H9 (cell line): ENCODE results near the gene VRK3. TPM values are rescaled to one million over a fixed set of nuclear protein-coding genes. Genes with fewer than 3 reads are reported as not detected.
"Not testable (repeated sequence)": the region's sequence is repeated elsewhere in the genome, so short reads cannot be mapped to it uniquely, and the experiment has no call there.

Experiments used
- DNase-seq: peaks from one replicate; pipeline ENCODE4 v3.0.0-alpha.2; 2017
- H2AFZ ChIP-seq: one replicate; pipeline ENCODE4 v1.6.1; 2013; ENCODE audit warnings: mild to moderate bottlenecking, low read length, control low read depth, moderate library complexity
- H2AK5ac ChIP-seq: 2 replicates; pipeline ENCODE4 v1.6.1; 2013; ENCODE audit warnings: low read length, control low read depth, mixed read lengths; ENCODE audit not compliant: insufficient read length
- H2BK120ac ChIP-seq: one replicate; pipeline ENCODE4 v1.6.1; 2013; ENCODE audit warnings: low read depth, mild to moderate bottlenecking, low read length, control low read depth, inconsistent platforms; ENCODE audit not compliant: poor library complexity, severe bottlenecking
- H2BK12ac ChIP-seq: 2 replicates; pipeline ENCODE4 v1.6.1; 2013; ENCODE audit warnings: low read length, control low read depth, mixed read lengths, low read depth; ENCODE audit not compliant: insufficient read length
- H2BK15ac ChIP-seq: 2 replicates; pipeline ENCODE4 v1.6.1; 2013; ENCODE audit warnings: low read depth, low read length, control low read depth
- H2BK20ac ChIP-seq: one replicate; pipeline ENCODE4 v1.6.1; 2013; ENCODE audit warnings: low read depth, mild to moderate bottlenecking, low read length, control low read depth, inconsistent platforms; ENCODE audit not compliant: poor library complexity, severe bottlenecking
- H2BK5ac ChIP-seq: 2 replicates; pipeline ENCODE4 v1.6.1; 2013; ENCODE audit warnings: low read length, control low read depth, mixed read lengths; ENCODE audit not compliant: insufficient read length
- H3K14ac ChIP-seq: 2 replicates; pipeline ENCODE4 v1.6.1; 2013; ENCODE audit warnings: low read length, control low read depth; ENCODE audit not compliant: insufficient read depth
- H3K18ac ChIP-seq: 2 replicates; pipeline ENCODE4 v1.6.1; 2013; ENCODE audit warnings: low read depth, mild to moderate bottlenecking, mixed read lengths, low read length, control low read depth; ENCODE audit not compliant: insufficient read length
- H3K23ac ChIP-seq: 2 replicates; pipeline ENCODE4 v1.6.1; 2013; ENCODE audit warnings: low read length, control low read depth, mixed read lengths, low read depth; ENCODE audit not compliant: insufficient read length
- H3K23me2 ChIP-seq: 2 replicates; pipeline ENCODE4 v1.6.1; 2013; ENCODE audit warnings: low read depth, mild to moderate bottlenecking, mixed read lengths, low read length, control low read depth; ENCODE audit not compliant: insufficient read length, poor library complexity, severe bottlenecking
- H3K27ac ChIP-seq: 2 replicates; pipeline ENCODE4 v1.5.1; 2013; ENCODE audit warnings: low read length, control low read depth, mixed read lengths, low read depth; ENCODE audit not compliant: insufficient read length
- H3K27me3 ChIP-seq: 2 replicates; pipeline ENCODE4 v1.6.1; 2013; ENCODE audit warnings: low read length, control low read depth, inconsistent platforms; ENCODE audit not compliant: insufficient read depth
- H3K4ac ChIP-seq: 2 replicates; pipeline ENCODE4 v1.6.1; 2013; ENCODE audit warnings: low read depth, mild to moderate bottlenecking, control low read depth, inconsistent platforms, low read length, moderate library complexity
- H3K4me1 ChIP-seq: 2 replicates; pipeline ENCODE4 v1.6.1; 2013; ENCODE audit warnings: low read length, control low read depth, inconsistent platforms; ENCODE audit not compliant: insufficient read depth
- H3K4me2 ChIP-seq: 2 replicates; pipeline ENCODE4 v1.6.1; 2013; ENCODE audit warnings: low read length, control low read depth, mixed read lengths; ENCODE audit not compliant: insufficient read length, insufficient read depth
- H3K56ac ChIP-seq: 2 replicates; pipeline ENCODE4 v1.6.1; 2013; ENCODE audit warnings: low read depth, mild to moderate bottlenecking, mixed read lengths, low read length, control low read depth; ENCODE audit not compliant: insufficient read length
- H3K79me1 ChIP-seq: 2 replicates; pipeline ENCODE4 v1.6.1; 2013; ENCODE audit warnings: low read depth, mild to moderate bottlenecking, moderate library complexity, low read length, control low read depth, inconsistent platforms; ENCODE audit not compliant: insufficient read depth, poor library complexity, severe bottlenecking
- H3K79me2 ChIP-seq: 2 replicates; pipeline ENCODE4 v1.6.1; 2013; ENCODE audit warnings: low read length, control low read depth, inconsistent platforms; ENCODE audit not compliant: insufficient read depth
- H3K9ac ChIP-seq: 2 replicates; pipeline ENCODE4 v1.6.1; 2013; ENCODE audit warnings: low read length, control low read depth, mixed read lengths; ENCODE audit not compliant: insufficient read length; ENCODE audit errors: extremely low read depth
- H3K9me3 ChIP-seq: one replicate; pipeline ENCODE4 v1.6.1; 2013; ENCODE audit warnings: low read depth, low read length, inconsistent platforms; ENCODE audit not compliant: control insufficient read depth
- H3T11ph ChIP-seq: one replicate; pipeline ENCODE4 v1.6.1; 2013; ENCODE audit warnings: mild to moderate bottlenecking, low read length, control low read depth, inconsistent platforms
- H4K20me1 ChIP-seq: one replicate; pipeline ENCODE4 v1.6.1; 2013; ENCODE audit not compliant: control insufficient read depth, insufficient read length, insufficient read depth
- H4K5ac ChIP-seq: 2 replicates; pipeline ENCODE4 v1.6.1; 2013; ENCODE audit warnings: low read depth, mild to moderate bottlenecking, mixed read lengths, low read length, control low read depth; ENCODE audit not compliant: insufficient read length
- H4K8ac ChIP-seq: replicated peaks from 2 replicates; pipeline ENCODE4 v1.6.1; 2013; ENCODE audit warnings: low read length, control low read depth, mixed read lengths, low read depth; ENCODE audit not compliant: insufficient read length
- H4K91ac ChIP-seq: 2 replicates; pipeline ENCODE4 v1.6.1; 2013; ENCODE audit warnings: low read depth, mild to moderate bottlenecking, moderate library complexity, mixed read lengths, low read length, control low read depth; ENCODE audit not compliant: insufficient read length
- H3K27ac Mint-ChIP-seq, 3 experiments: 2 replicates in 2 of 3; 3 replicates in 1 of 3; pipeline ENCODE4 v1.8.0; 2020 to 2021; ENCODE audit warnings: mixed read lengths in 3 of 3, mild to moderate bottlenecking in 1 of 3, moderate library complexity in 1 of 3
- H3K27me3 Mint-ChIP-seq: 2 replicates; pipeline ENCODE4 v1.8.0; 2021; ENCODE audit warnings: low read depth, mild to moderate bottlenecking, moderate library complexity, mixed read lengths
- H3K36me3 Mint-ChIP-seq, 3 experiments: 2 replicates in 2 of 3; 3 replicates in 1 of 3; pipeline ENCODE4 v1.8.0; 2020 to 2021; ENCODE audit warnings: low read depth in 3 of 3, mixed read lengths in 3 of 3; ENCODE audit not compliant: insufficient read depth in 1 of 3
- H3K4me1 Mint-ChIP-seq, 2 experiments: 2 replicates each; pipeline ENCODE4 v1.8.0; 2020; ENCODE audit warnings: mixed read lengths in 2 of 2
- H3K4me3 Mint-ChIP-seq, 2 experiments: 2 replicates in 1 of 2; 3 replicates in 1 of 2; pipeline ENCODE4 v1.8.0; 2020 to 2021; ENCODE audit warnings: mild to moderate bottlenecking in 2 of 2, mixed read lengths in 2 of 2, moderate library complexity in 1 of 2
- H3K9me3 Mint-ChIP-seq, 2 experiments: 2 replicates in 1 of 2; 3 replicates in 1 of 2; pipeline ENCODE4 v1.8.0; 2020; ENCODE audit warnings: mild to moderate bottlenecking in 2 of 2, mixed read lengths in 2 of 2, moderate library complexity in 1 of 2
- WGBS: extraction: QIAGEN DNeasy Blood & Tissue Kit; methylation state at CpG from one replicate; pipeline ENCODE4 v1.1.7; 2013; ENCODE audit warnings: missing lambda C conversion rate, low lambda C conversion rate, mixed read lengths; ENCODE audit not compliant: insufficient read length; ENCODE audit errors: extremely low coverage; 5-methylcytosine and 5-hydroxymethylcytosine counted together
- total RNA-seq: library from RNA; stranded (reverse); gene quantifications from 2 replicates; pipeline ENCODE4 v1.2.1, GENCODE V29; 2021
- TF ChIP-seq, protein P1 (sequence below): fragments of 200-600 bp; sonication (generic); conservative IDR thresholded peaks from 3 replicates; pipeline ENCODE4 v1.8.0; 2021; ENCODE audit warnings: antibody characterized with exemption, mild to moderate bottlenecking

VRK3 gene
- total RNA-seq, 1 experiment from 2014 or later: 33.5 TPM

DNA sequence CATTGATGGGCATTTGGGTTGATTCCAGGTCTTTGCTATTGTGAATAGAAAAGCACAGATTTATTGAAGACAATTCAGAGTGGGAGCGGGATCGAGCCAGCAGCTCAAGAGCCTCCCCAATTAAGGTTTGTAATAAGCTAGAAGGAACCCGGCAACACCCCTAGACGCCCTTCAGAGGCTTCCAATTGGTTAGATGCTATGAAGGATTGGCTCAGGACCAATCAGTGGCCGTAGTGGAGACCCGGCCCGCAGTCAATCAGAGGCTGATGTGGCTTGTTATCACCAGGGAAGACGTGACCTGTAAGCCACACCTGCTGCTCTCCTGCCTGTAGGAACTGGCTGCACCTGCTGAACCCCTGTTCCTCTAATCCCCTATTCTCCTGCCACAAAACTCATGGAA lies 78.8 kb downstream of the VRK3 start:
- Histone ChIP-seq H4K8ac (no peak overlapping the region), H3K79me2 (no peaks in the 10 kb centered on the region), H3K4ac (no peak overlapping the region), H3K79me1 (no peaks in the 10 kb centered on the region), H3K27me3 (no peaks in the 10 kb centered on the region), H3K23me2 (no peaks in the 10 kb centered on the region), H4K5ac (no peak overlapping the region), H2BK15ac (no peak overlapping the region), H3K4me2 (no peak overlapping the region), H4K20me1 (no peaks in the 10 kb centered on the region), H3K27ac (no peak overlapping the region), H2AFZ (no peak overlapping the region), H2BK120ac (no peak overlapping the region), H2BK20ac (no peak overlapping the region), H3K9ac (no peak overlapping the region), H3K18ac (no peak overlapping the region), H2BK5ac (no peak overlapping the region), H2BK12ac (no peak overlapping the region), H4K91ac (no peak overlapping the region), H3K4me1 (no peaks in the 10 kb centered on the region), H3K56ac (no peak overlapping the region), H3K14ac (no peak overlapping the region), H3T11ph (no peak overlapping the region), H3K23ac (no peak overlapping the region), H2AK5ac (no peak overlapping the region), H3K9me3 (no peaks in the 10 kb centered on the region)
- WGBS: no CpG with 5 or more reads among the region's 8 CpGs
- H3K9me3 Mint-ChIP-seq: no peaks in the 10 kb centered on the region; a peak in 2 of 5 replicates
- no peaks in the 10 kb centered on the region for H3K4me1 Mint-ChIP-seq
- TF ChIP-seq, protein P1, sequence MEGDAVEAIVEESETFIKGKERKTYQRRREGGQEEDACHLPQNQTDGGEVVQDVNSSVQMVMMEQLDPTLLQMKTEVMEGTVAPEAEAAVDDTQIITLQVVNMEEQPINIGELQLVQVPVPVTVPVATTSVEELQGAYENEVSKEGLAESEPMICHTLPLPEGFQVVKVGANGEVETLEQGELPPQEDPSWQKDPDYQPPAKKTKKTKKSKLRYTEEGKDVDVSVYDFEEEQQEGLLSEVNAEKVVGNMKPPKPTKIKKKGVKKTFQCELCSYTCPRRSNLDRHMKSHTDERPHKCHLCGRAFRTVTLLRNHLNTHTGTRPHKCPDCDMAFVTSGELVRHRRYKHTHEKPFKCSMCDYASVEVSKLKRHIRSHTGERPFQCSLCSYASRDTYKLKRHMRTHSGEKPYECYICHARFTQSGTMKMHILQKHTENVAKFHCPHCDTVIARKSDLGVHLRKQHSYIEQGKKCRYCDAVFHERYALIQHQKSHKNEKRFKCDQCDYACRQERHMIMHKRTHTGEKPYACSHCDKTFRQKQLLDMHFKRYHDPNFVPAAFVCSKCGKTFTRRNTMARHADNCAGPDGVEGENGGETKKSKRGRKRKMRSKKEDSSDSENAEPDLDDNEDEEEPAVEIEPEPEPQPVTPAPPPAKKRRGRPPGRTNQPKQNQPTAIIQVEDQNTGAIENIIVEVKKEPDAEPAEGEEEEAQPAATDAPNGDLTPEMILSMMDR: no peak
- H3K4me3 Mint-ChIP-seq: no peak overlapping the region; a peak in 1 of 5 replicates
- DNase-seq: no peak
- H3K36me3 Mint-ChIP-seq: no peaks in the 10 kb centered on the region; a peak in 1 of 7 replicates
- H3K27me3 Mint-ChIP-seq: peaks cover 16% of the 10 kb centered on the region
- no peak overlapping the region for H3K27ac Mint-ChIP-seq

DNA sequence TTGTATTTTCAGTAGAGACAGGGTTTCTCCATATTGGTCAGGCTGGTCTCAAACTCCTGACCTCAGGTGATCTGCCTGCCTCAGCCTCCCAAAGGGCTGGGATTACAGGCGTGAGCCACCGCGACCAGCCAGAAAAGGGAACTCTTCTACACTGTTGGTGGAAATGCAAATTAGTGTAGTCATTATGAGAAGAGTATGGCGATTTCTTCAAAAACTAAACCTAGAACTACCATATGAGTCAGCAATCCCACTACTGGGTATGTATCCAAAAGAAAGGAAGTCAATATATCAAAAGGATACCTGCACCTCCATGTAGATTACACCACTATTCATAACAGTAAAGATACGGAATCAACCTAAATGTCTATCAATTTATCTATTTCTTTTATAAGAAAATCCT lies 80.6 kb downstream of the VRK3 start:
- H3K27me3 ChIP-seq, H3K23me2 ChIP-seq, H3K79me1 ChIP-seq, H2BK12ac ChIP-seq, H4K91ac ChIP-seq, DNase-seq, H2AFZ ChIP-seq, H4K8ac ChIP-seq, H3K9ac ChIP-seq, H3K4ac ChIP-seq, H3K79me2 ChIP-seq, H3T11ph ChIP-seq, H3K27ac Mint-ChIP-seq, H3K9me3 ChIP-seq, H3K4me2 ChIP-seq, H2AK5ac ChIP-seq, H3K4me3 Mint-ChIP-seq, H3K23ac ChIP-seq, H3K4me1 ChIP-seq, H2BK5ac ChIP-seq, H2BK20ac ChIP-seq, H3K27ac ChIP-seq, H2BK15ac ChIP-seq, H3K4me1 Mint-ChIP-seq, H3K36me3 Mint-ChIP-seq, H4K20me1 ChIP-seq, H3K18ac ChIP-seq, H3K9me3 Mint-ChIP-seq, H2BK120ac ChIP-seq, H4K5ac ChIP-seq, H3K56ac ChIP-seq, H3K14ac ChIP-seq: not testable (repeated sequence)
- peaks cover 12% of the 10 kb centered on the region for H3K27me3 Mint-ChIP-seq
- WGBS: no CpG with 5 or more reads among the region's 5 CpGs
